HepG2 (cell line): Measurements from ENCODE around the gene STK11. TPM values are rescaled to one million over a fixed set of nuclear protein-coding genes. Genes with fewer than 3 reads are reported as not detected.

Source experiments
- ARID3A ChIP-seq: IDR thresholded peaks from 2 replicates; pipeline ENCODE4 v1.6.1; 2012; ENCODE audit warnings: low read depth, low read length, improper control_type of control experiment
- CENPX ChIP-seq: sonication (generic); formaldehyde crosslinking; IDR thresholded peaks from 2 replicates; pipeline ENCODE4 v1.9.0; 2021; ENCODE audit warnings: mild to moderate bottlenecking, missing genetic modification reagents, moderate library complexity
- FOXK1 ChIP-seq: sonication (generic); formaldehyde crosslinking; IDR thresholded peaks from 2 replicates; pipeline ENCODE4 v1.4.0; 2020; ENCODE audit warnings: low read depth, missing genetic modification reagents, borderline replicate concordance
- JDP2 ChIP-seq: sonication (generic); formaldehyde crosslinking; IDR thresholded peaks from 2 replicates; pipeline ENCODE4 v1.8.1; 2022; ENCODE audit warnings: missing genetic modification reagents, borderline replicate concordance
- KDM5B ChIP-seq: sonication (generic); formaldehyde crosslinking; IDR thresholded peaks from 2 replicates; pipeline ENCODE4 v1.4.0; 2020; ENCODE audit warnings: missing genetic modification reagents, mild to moderate bottlenecking, borderline replicate concordance
- MTERF4 ChIP-seq: sonication (generic); formaldehyde crosslinking; IDR thresholded peaks from 2 replicates; pipeline ENCODE4 v1.8.0; 2023; ENCODE audit warnings: mild to moderate bottlenecking, missing genetic modification reagents
- NCOA5 ChIP-seq: sonication (generic); formaldehyde crosslinking; IDR thresholded peaks from 2 replicates; pipeline ENCODE4 v1.4.0; 2020; ENCODE audit warnings: missing genetic modification reagents
- NFE2L2 ChIP-seq: fragments of 150-350 bp; IDR thresholded peaks from 2 replicates; pipeline ENCODE4 v1.6.1; 2014; ENCODE audit warnings: low read length
- POGZ ChIP-seq: sonication (generic); formaldehyde crosslinking; IDR thresholded peaks from 2 replicates; pipeline ENCODE4 v1.4.0; 2020; ENCODE audit warnings: mild to moderate bottlenecking, missing genetic modification reagents
- POLR2A ChIP-seq, 2 experiments: IDR thresholded peaks; 2 replicates each; pipeline ENCODE4 v1.6.1; 2011; ENCODE audit warnings: low read depth in 2 of 2, low read length in 2 of 2, mild to moderate bottlenecking in 1 of 2, moderate library complexity in 1 of 2; ENCODE audit not compliant: insufficient read depth in 1 of 2
- RFX3 ChIP-seq: IDR thresholded peaks from 2 replicates; pipeline ENCODE4 v1.6.1; 2016; ENCODE audit warnings: missing biosample characterization, missing genetic modification reagents
- SOX6 ChIP-seq, 2 experiments: fragments of 450-650 bp in 1 of 2; sonication (generic) in 1 of 2; formaldehyde crosslinking in 1 of 2; IDR thresholded peaks; 2 replicates each; pipeline versions ENCODE4 v1.4.0 to v1.6.1; 2017 to 2020; ENCODE audit warnings: antibody characterized with exemption in 1 of 2, mild to moderate bottlenecking in 1 of 2, missing genetic modification reagents in 1 of 2
- TFE3 ChIP-seq: IDR thresholded peaks from 2 replicates; pipeline ENCODE4 v1.6.1; 2016
- ZNF350 ChIP-seq: sonication (generic); formaldehyde crosslinking; IDR thresholded peaks from 2 replicates; pipeline ENCODE4 v1.4.0; 2020; ENCODE audit warnings: mild to moderate bottlenecking, low read depth, missing genetic modification reagents, borderline replicate concordance
- ZNF543 ChIP-seq: sonication (generic); formaldehyde crosslinking; IDR thresholded peaks from 2 replicates; pipeline ENCODE4 v1.4.0; 2020; ENCODE audit warnings: mild to moderate bottlenecking, missing genetic modification reagents
- ZNF547 ChIP-seq: sonication (generic); formaldehyde crosslinking; IDR thresholded peaks from 2 replicates; pipeline ENCODE4 v1.5.1; 2020; ENCODE audit warnings: mild to moderate bottlenecking, missing genetic modification reagents
- ZNF570 ChIP-seq: sonication (generic); formaldehyde crosslinking; IDR thresholded peaks from 2 replicates; pipeline ENCODE4 v1.4.0; 2020; ENCODE audit warnings: mild to moderate bottlenecking, missing genetic modification reagents, borderline replicate concordance
- ZNF605 ChIP-seq: sonication (generic); formaldehyde crosslinking; IDR thresholded peaks from 2 replicates; pipeline ENCODE4 v1.8.0; 2022; ENCODE audit warnings: mild to moderate bottlenecking, missing genetic modification reagents
- polyA plus RNA-seq, 8 experiments: library from polyadenylated mRNA; depleted of rRNA in 3 of 8; stranded (reverse) in 7 of 8; unstranded in 1 of 8; fragments of >200 nt; fragmentation: Illumina TruSeq in 4 of 8; extraction: Trizol in 4 of 8; gene quantifications; 2 replicates each; pipeline versions ENCODE4 v1.2.1 to v1.2.3, GENCODE V29; 2011 to 2016; ENCODE audit warnings: low read depth in 4 of 8, missing spikeins in 1 of 8, mixed read lengths in 1 of 8; ENCODE audit not compliant: insufficient read depth in 1 of 8
- total RNA-seq, 5 experiments: library from RNA; depleted of rRNA; stranded (reverse); fragments of >200 nt; fragmentation: Illumina TruSeq; extraction: Trizol; gene quantifications; 2 replicates each; pipeline ENCODE4 v1.2.3, GENCODE V29; 2016; ENCODE audit warnings: low read depth in 1 of 5
- TF ChIP-seq, protein P1 (sequence below): sonication (generic); formaldehyde crosslinking; IDR thresholded peaks from 2 replicates; pipeline ENCODE4 v1.9.0; 2021; ENCODE audit warnings: missing genetic modification reagents, mild to moderate bottlenecking, borderline replicate concordance
- TF ChIP-seq, protein P2 (sequence below): IDR thresholded peaks from 2 replicates; pipeline ENCODE4 v1.6.1; 2016; ENCODE audit warnings: low read depth, control low read depth
- TF ChIP-seq, protein P3 (sequence below): sonication (generic); formaldehyde crosslinking; IDR thresholded peaks from 2 replicates; pipeline ENCODE4 v1.4.0; 2020; ENCODE audit warnings: missing genetic modification reagents

STK11 gene
- total and polyA plus RNA-seq, 2 of the 13 experiments (the other 11 are each of a cell fraction or from before 2014, with no cell fraction given) = 27.5 to 43.6 TPM

GRCh38 chr19:1275260-1275975 is 69.8 kb downstream of the STK11 start, which contains the start of gene FAM174C (continued):
- TF ChIP-seq ARID3A = no peak
- peak; percentile 75 for TF ChIP-seq ZNF547 (CRISPR knock-in tag)
- no peak for TF ChIP-seq RFX3 (CRISPR knock-in tag)
- TF ChIP-seq, protein P1, sequence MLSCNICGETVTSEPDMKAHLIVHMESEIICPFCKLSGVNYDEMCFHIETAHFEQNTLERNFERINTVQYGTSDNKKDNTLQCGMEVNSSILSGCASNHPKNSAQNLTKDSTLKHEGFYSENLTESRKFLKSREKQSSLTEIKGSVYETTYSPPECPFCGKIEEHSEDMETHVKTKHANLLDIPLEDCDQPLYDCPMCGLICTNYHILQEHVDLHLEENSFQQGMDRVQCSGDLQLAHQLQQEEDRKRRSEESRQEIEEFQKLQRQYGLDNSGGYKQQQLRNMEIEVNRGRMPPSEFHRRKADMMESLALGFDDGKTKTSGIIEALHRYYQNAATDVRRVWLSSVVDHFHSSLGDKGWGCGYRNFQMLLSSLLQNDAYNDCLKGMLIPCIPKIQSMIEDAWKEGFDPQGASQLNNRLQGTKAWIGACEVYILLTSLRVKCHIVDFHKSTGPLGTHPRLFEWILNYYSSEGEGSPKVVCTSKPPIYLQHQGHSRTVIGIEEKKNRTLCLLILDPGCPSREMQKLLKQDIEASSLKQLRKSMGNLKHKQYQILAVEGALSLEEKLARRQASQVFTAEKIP (CRISPR knock-in tag) = no peak
- 0 out of 2 replicates have a peak, but pooled peaks have one; percentile 48 for TF ChIP-seq ZNF543 (CRISPR knock-in tag)
- TF ChIP-seq ZNF350 (CRISPR knock-in tag) = no peak
- no peak for TF ChIP-seq MTERF4 (CRISPR knock-in tag)
- no peak for TF ChIP-seq NCOA5
- no peak for TF ChIP-seq SOX6 (IDR thresholded peaks at IDR 0.05)
- peak; percentile 49 for TF ChIP-seq SOX6 (CRISPR knock-in tag; IDR thresholded peaks at IDR 0.05)
- TF ChIP-seq ZNF605 (CRISPR knock-in tag) = 0 out of 2 replicates have a peak, but pooled peaks have one; percentile 1
- TF ChIP-seq TFE3 (CRISPR knock-in tag) = peak; percentile 89
- TF ChIP-seq JDP2 (CRISPR knock-in tag) = peak; percentile 46; the same call in 1 of the 2 replicates
- TF ChIP-seq KDM5B (CRISPR knock-in tag) = peak; percentile 77
- TF ChIP-seq POLR2A (IDR thresholded peaks at IDR 0.05; ENCODE audit: insufficient read depth in 1 of 2, low read depth in 2 of 2, low read length in 2 of 2) = peak in 1 of 2 experiments; percentile 89; a peak in 2 of 4 replicates
- no peak; the same call in 1 of the 2 replicates for TF ChIP-seq POGZ
- TF ChIP-seq, protein P2, sequence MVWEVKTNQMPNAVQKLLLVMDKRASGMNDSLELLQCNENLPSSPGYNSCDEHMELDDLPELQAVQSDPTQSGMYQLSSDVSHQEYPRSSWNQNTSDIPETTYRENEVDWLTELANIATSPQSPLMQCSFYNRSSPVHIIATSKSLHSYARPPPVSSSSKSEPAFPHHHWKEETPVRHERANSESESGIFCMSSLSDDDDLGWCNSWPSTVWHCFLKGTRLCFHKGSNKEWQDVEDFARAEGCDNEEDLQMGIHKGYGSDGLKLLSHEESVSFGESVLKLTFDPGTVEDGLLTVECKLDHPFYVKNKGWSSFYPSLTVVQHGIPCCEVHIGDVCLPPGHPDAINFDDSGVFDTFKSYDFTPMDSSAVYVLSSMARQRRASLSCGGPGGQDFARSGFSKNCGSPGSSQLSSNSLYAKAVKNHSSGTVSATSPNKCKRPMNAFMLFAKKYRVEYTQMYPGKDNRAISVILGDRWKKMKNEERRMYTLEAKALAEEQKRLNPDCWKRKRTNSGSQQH (CRISPR knock-in tag) = no peak
- TF ChIP-seq, protein P3, sequence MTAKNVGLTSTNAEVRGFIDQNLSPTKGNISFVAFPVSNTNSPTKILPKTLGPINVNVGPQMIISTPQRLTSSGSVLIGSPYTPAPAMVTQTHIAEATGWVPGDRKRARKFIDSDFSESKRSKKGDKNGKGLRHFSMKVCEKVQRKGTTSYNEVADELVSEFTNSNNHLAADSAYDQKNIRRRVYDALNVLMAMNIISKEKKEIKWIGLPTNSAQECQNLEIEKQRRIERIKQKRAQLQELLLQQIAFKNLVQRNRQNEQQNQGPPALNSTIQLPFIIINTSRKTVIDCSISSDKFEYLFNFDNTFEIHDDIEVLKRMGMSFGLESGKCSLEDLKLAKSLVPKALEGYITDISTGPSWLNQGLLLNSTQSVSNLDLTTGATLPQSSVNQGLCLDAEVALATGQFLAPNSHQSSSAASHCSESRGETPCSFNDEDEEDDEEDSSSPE (CRISPR knock-in tag) = peak; percentile 49; the same call in 1 of the 2 replicates
- TF ChIP-seq FOXK1 = no peak; the same call in 1 of the 2 replicates
- TF ChIP-seq ZNF570 (CRISPR knock-in tag) = no peak
- no peak for TF ChIP-seq NFE2L2
- no peak for TF ChIP-seq CENPX (CRISPR knock-in tag)
